NT2/D1 (cell line): Measurements from ENCODE around the gene FZD7.

Experiments
- DNase-seq: peaks from one replicate; pipeline ENCODE4 v3.0.0-alpha.2; 2011; ENCODE audit warnings: low read depth, low spot score
- H3K27me3 ChIP-seq: 2 replicates; pipeline ENCODE4 v1.6.0; 2011; ENCODE audit warnings: mild to moderate bottlenecking; ENCODE audit not compliant: insufficient read length, insufficient read depth
- H3K36me3 ChIP-seq: 2 replicates; pipeline ENCODE4 v1.6.1; 2011; ENCODE audit warnings: mild to moderate bottlenecking, low read length, mixed read lengths; ENCODE audit not compliant: insufficient read depth, insufficient read length
- H3K4me1 ChIP-seq: 2 replicates; pipeline ENCODE4 v1.5.1; 2011; ENCODE audit not compliant: insufficient read depth, insufficient read length
- H3K4me3 ChIP-seq: 2 replicates; pipeline ENCODE4 v1.5.1; 2011; ENCODE audit warnings: low read depth; ENCODE audit not compliant: insufficient read length
- H3K9ac ChIP-seq: 2 replicates; pipeline ENCODE4 v1.6.0; 2011; ENCODE audit warnings: low read depth; ENCODE audit not compliant: insufficient read length
- H3K9me3 ChIP-seq: 2 replicates; pipeline ENCODE4 v1.5.1; 2011; ENCODE audit warnings: mild to moderate bottlenecking, low read length; ENCODE audit not compliant: insufficient read depth
- SUZ12 ChIP-seq: IDR thresholded peaks from 2 replicates; pipeline ENCODE4 v1.6.1; 2011; ENCODE audit not compliant: insufficient read length, insufficient read depth; ENCODE audit errors: extremely low read depth
- YY1 ChIP-seq: IDR thresholded peaks from 2 replicates; pipeline ENCODE4 v1.6.1; 2011; ENCODE audit not compliant: insufficient read length, insufficient read depth
- ZNF274 ChIP-seq: IDR thresholded peaks from 2 replicates; pipeline ENCODE4 v1.6.1; 2011; ENCODE audit warnings: mild to moderate bottlenecking, low read depth, low read length

Gene FZD7

DNA sequence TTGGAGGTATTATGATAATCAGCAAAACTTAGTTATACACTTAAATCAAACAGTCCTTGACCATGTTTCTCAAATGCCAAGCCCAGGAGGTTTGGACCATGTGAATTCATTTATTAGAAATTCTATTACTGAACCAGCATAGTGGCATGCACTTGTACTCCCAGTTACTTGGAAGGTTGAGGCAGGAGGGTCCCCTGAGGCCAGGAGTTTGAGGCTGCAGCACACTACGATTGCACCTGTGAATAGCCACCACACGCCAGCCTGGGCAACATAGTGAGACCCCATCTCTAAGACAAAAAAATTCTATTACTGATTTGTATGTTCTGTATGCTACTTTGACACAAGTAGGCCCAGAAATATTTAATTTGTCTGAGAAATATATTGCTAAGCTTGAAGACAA, 43.6 kb upstream of the FZD7 start:
- Histone ChIP-seq H3K4me1 (peaks cover 3% of the 10 kb centered on the region), H3K36me3 (no peaks in the 10 kb centered on the region), H3K9me3 (no peaks in the 10 kb centered on the region), H3K27me3 (no peaks in the 10 kb centered on the region), H3K9ac (no peak overlapping the region), H3K4me3 (no peak overlapping the region)
- no peak for DNase-seq
- no peak for TF ChIP-seq YY1
- TF ChIP-seq SUZ12, result no peak
- TF ChIP-seq ZNF274, result no peak

- H3K9me3 ChIP-seq, result no peaks in the 10 kb centered on the region
- H3K36me3 ChIP-seq, result no peaks in the 10 kb centered on the region
- peaks cover 8% of the 10 kb centered on the region for H3K4me1 ChIP-seq
- peaks cover 6% of the 10 kb centered on the region for H3K27me3 ChIP-seq
- H3K9ac ChIP-seq, result no peak overlapping the region
- TF ChIP-seq YY1 (no peak), SUZ12 (no peak), ZNF274 (no peak)
- no peak overlapping the region for H3K4me3 ChIP-seq
- DNase-seq, result no peak
Observed at GRCh38 chr2:201992960-201993359, 40.7 kb upstream of the FZD7 start.

DNA sequence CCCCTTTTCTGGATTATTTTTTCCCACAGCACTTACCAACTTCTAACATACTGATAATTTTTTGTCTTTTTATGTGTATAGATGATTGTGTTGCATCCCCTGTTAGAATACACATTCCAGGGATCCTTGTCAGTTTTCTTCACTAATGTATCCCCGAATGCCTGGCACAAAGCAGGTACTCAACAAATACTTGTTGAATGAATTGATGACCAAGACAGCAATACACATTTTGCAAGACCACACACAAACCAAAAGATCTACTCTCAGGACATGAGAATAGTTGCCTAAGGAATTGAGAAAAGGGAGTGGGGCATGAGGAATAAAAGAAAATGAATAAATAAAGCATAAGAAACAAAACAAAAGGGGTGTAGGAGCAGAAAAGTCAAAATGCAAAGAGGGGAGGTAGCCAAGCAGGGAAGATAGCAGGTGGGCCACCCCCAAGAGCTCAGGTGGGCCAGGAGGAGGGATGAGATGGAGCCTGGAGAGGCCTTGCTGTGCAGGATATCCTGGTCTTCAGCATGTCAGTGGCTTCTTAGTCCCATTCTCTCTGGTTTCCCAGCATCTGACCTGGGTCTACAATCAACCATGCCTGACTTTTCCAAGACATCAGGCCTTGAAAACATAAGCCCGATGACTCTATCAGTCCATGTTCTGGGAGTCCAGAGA, 38.5 kb upstream of the FZD7 start:
- Histone ChIP-seq H3K27me3 (peaks cover 6% of the 10 kb centered on the region), H3K9me3 (no peaks in the 10 kb centered on the region), H3K4me1 (peaks cover 8% of the 10 kb centered on the region), H3K36me3 (no peaks in the 10 kb centered on the region), H3K9ac (no peak overlapping the region), H3K4me3 (no peak overlapping the region)
- TF ChIP-seq ZNF274 (no peak), SUZ12 (no peak), YY1 (no peak)
- no peak for DNase-seq

GRCh38 chr2:201996006-201996405, 37.6 kb upstream of the FZD7 start:
- peak; percentile 59 for DNase-seq
- TF ChIP-seq ZNF274, result no peak
- TF ChIP-seq SUZ12, result no peak
- Histone ChIP-seq H3K36me3 (no peaks in the 10 kb centered on the region), H3K27me3 (peaks cover 6% of the 10 kb centered on the region), H3K4me1 (peaks cover 8% of the 10 kb centered on the region), H3K9me3 (no peaks in the 10 kb centered on the region), H3K4me3 (no peak overlapping the region), H3K9ac (no peak overlapping the region)

DNA sequence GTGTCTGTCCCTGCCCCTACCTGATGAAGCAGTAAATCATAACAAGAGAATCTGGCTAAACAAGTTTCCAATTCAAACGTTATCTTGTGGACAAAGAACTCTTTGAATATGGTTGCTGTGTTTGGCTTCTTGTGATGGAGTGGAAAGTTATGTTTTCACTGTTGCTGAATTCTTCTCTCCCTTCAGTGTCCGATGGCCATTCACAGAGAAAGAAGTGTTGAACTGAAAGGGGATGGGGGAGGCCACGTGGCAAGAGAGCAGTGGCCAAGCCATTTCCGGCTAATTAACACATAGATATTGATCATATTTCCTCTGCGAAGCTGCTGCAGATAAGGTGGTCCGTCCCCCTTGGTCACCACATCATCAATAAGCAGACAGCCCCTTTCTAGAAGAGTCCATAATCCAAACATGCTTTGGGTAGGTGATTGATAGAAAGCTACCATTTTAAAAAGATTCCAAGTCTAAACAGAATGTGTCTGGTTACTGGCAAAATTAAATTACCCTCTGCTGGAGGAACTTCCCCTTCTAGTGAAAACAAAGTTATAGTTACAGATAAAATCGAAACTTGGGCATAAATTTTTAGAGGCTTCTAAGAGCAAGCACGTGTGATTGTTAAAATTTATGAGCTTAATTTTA, 36.9 kb upstream of the FZD7 start:
- TF ChIP-seq SUZ12 (no peak), ZNF274 (no peak), YY1 (no peak)
- Histone ChIP-seq H3K9ac (no peak overlapping the region), H3K4me1 (peaks cover 8% of the 10 kb centered on the region), H3K27me3 (peaks cover 6% of the 10 kb centered on the region), H3K9me3 (no peaks in the 10 kb centered on the region), H3K36me3 (no peaks in the 10 kb centered on the region), H3K4me3 (no peak overlapping the region)
- DNase-seq, result no peak

GRCh38 chr2:201999279-201999678, 34.4 kb upstream of the FZD7 start:
- TF ChIP-seq YY1, result no peak
- TF ChIP-seq ZNF274, result no peak
- TF ChIP-seq SUZ12, result no peak
- Histone ChIP-seq H3K36me3 (no peaks in the 10 kb centered on the region), H3K9ac (no peak overlapping the region), H3K4me3 (no peak overlapping the region), H3K4me1 (peaks cover 7% of the 10 kb centered on the region), H3K27me3 (peaks cover 6% of the 10 kb centered on the region), H3K9me3 (no peaks in the 10 kb centered on the region)
- DNase-seq, result no peak

DNA sequence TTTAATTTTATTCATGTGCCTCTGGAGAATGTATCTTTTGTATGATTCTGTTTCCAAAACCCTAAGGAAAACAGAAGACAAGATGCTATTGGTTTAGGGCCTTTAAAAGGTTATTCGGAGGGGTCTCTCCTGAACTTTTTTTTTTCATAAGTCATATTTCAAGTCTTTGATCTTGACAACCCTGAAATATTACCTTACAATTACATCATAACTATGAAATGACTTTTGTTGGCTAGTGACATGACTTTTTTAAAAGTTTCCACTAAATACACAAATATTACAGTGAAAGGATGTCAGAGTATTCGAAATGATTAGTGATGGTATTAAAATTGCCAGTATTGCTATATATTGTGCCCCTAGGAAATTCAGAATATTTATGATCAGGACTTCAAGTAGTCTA, 31.8 kb upstream of the FZD7 start:
- H3K27me3 ChIP-seq, result peaks cover 3% of the 10 kb centered on the region
- H3K4me1 ChIP-seq, result peaks cover 2% of the 10 kb centered on the region
- no peak for DNase-seq
- no peaks in the 10 kb centered on the region for H3K36me3 ChIP-seq
- H3K9me3 ChIP-seq, result no peaks in the 10 kb centered on the region
- H3K9ac ChIP-seq, result no peak overlapping the region
- TF ChIP-seq YY1 (no peak), ZNF274 (no peak), SUZ12 (no peak)
- H3K4me3 ChIP-seq, result no peak overlapping the region
